K562 (cell line): ENCODE results near the gene PHLDB1. TPM values are rescaled to one million over a fixed set of nuclear protein-coding genes. Genes with fewer than 3 reads are reported as not detected.

Source experiments
- ASH1L ChIP-seq: fragments of 450-650 bp; IDR thresholded peaks from 2 replicates; pipeline ENCODE4 v1.6.1; 2018; ENCODE audit warnings: borderline replicate concordance, mild to moderate bottlenecking, low read depth; ENCODE audit not compliant: partially characterized antibody
- C11orf30 ChIP-seq: fragments of 450-650 bp; IDR thresholded peaks from 2 replicates; pipeline ENCODE4 v1.6.1; 2016; ENCODE audit warnings: low read depth, mild to moderate bottlenecking
- CBFA2T2 ChIP-seq: fragments of 450-650 bp; conservative IDR thresholded peaks from 2 replicates; pipeline ENCODE4 v1.6.1; 2017; ENCODE audit warnings: mild to moderate bottlenecking
- CBX3 ChIP-seq, 2 experiments: IDR thresholded peaks; 1 replicate in 1 of 2; 2 replicates in 1 of 2; pipeline ENCODE4 v1.6.1; 2012; ENCODE audit warnings: inconsistent platforms in 2 of 2, low read length in 2 of 2, borderline replicate concordance in 1 of 2, control low read depth in 1 of 2
- CHD1 ChIP-seq: fragments of 200-600 bp; sonication (generic); IDR thresholded peaks from one replicate; pipeline ENCODE4 v1.6.1; 2012; ENCODE audit warnings: mild to moderate bottlenecking, moderate library complexity, low read length, inconsistent platforms
- CLOCK ChIP-seq: fragments of 250-450 bp; sonication (Bioruptor Pico); IDR thresholded peaks from 2 replicates; pipeline ENCODE4 v1.4.0; 2020; ENCODE audit warnings: mild to moderate bottlenecking, moderate library complexity, borderline replicate concordance
- CXXC5 ChIP-seq: fragments of 250-450 bp; sonication (Bioruptor Pico); IDR thresholded peaks from 2 replicates; pipeline ENCODE4 v1.8.0; 2022; ENCODE audit warnings: inconsistent platforms, mild to moderate bottlenecking, moderate library complexity
- JUND ChIP-seq, 2 experiments: IDR thresholded peaks; 2 replicates in 1 of 2; 3 replicates in 1 of 2; pipeline ENCODE4 v1.6.1; 2011; ENCODE audit warnings: borderline replicate concordance in 2 of 2, low read depth in 2 of 2, low read length in 2 of 2, improper control_type of control experiment in 1 of 2, missing biosample characterization in 1 of 2, missing genetic modification characterization in 1 of 2, missing genetic modification reagents in 1 of 2
- NBN ChIP-seq: fragments of 450-650 bp; IDR thresholded peaks from 2 replicates; pipeline ENCODE4 v1.6.1; 2016; ENCODE audit warnings: low read depth, mild to moderate bottlenecking
- POLR2AphosphoS2 ChIP-seq: IDR thresholded peaks from 2 replicates; pipeline ENCODE4 v1.6.1; 2012; ENCODE audit warnings: low read length, improper control_type of control experiment
- RNF2 ChIP-seq: sonication (generic); IDR thresholded peaks from 2 replicates; pipeline ENCODE4 v1.6.1; 2016
- SAP30 ChIP-seq: fragments of 200-600 bp; sonication (generic); IDR thresholded peaks from 2 replicates; pipeline ENCODE4 v1.6.1; 2012; ENCODE audit warnings: borderline replicate concordance, low read depth, mild to moderate bottlenecking, moderate library complexity, low read length, control low read depth, inconsistent platforms; ENCODE audit not compliant: insufficient read depth, poor library complexity, severe bottlenecking
- SMAD1 ChIP-seq: fragments of 150-350 bp; IDR thresholded peaks from 2 replicates; pipeline ENCODE4 v1.6.1; 2014; ENCODE audit warnings: low read length, low read depth; ENCODE audit not compliant: partially characterized antibody
- TBL1XR1 ChIP-seq, 2 experiments: IDR thresholded peaks; 2 replicates each; pipeline ENCODE4 v1.6.1; 2012; ENCODE audit warnings: improper control_type of control experiment in 2 of 2, low read length in 2 of 2, mild to moderate bottlenecking in 1 of 2
- ZKSCAN8 ChIP-seq: fragments of 200-800 bp; sonication (Bioruptor generic); IDR thresholded peaks from 2 replicates; pipeline ENCODE4 v1.6.1; 2016; ENCODE audit warnings: missing genetic modification characterization, missing compliant biosample characterization
- ZNF395 ChIP-seq: fragments of 200-800 bp; sonication (Bioruptor generic); IDR thresholded peaks from 2 replicates; pipeline ENCODE4 v1.6.1; 2017; ENCODE audit warnings: missing genetic modification characterization, missing compliant biosample characterization
- ZNF764 ChIP-seq: fragments of 250-450 bp; sonication (Bioruptor Pico); IDR thresholded peaks from 2 replicates; pipeline ENCODE4 v1.4.0; 2020; ENCODE audit warnings: low read depth, mild to moderate bottlenecking, moderate library complexity
- ZNF830 ChIP-seq: fragments of 250-450 bp; sonication (Bioruptor Pico); IDR thresholded peaks from 2 replicates; pipeline ENCODE4 v1.5.0; 2021; ENCODE audit warnings: mild to moderate bottlenecking
- polyA plus RNA-seq, 8 experiments: library from polyadenylated mRNA; depleted of rRNA in 4 of 8; stranded (reverse) in 5 of 8; unstranded in 3 of 8; fragments of >200 nt; fragmentation: Nextera tagmentation in 2 of 8; fragmentation: Illumina TruSeq in 1 of 8; extraction: Ambion mirVana in 2 of 8; extraction: Trizol in 1 of 8; gene quantifications; 2 replicates each; pipeline versions ENCODE4 v1.2.1 to v1.2.3, GENCODE V29; 2011 to 2014; ENCODE audit warnings: inconsistent platforms in 1 of 8, missing spikeins in 1 of 8
- total RNA-seq, 7 experiments: library from RNA; depleted of rRNA in 6 of 7; stranded (reverse); fragments of >200 nt in 6 of 7; fragmentation: Illumina TruSeq in 2 of 7; extraction: Trizol in 2 of 7; gene quantifications; 2 replicates each; pipeline versions ENCODE4 v1.2.1 to v1.2.3, GENCODE V29; 2011 to 2021; ENCODE audit warnings: low replicate concordance in 1 of 7
- TF ChIP-seq, protein P1 (sequence below): fragments of 450-650 bp; IDR thresholded peaks from 2 replicates; pipeline ENCODE4 v1.6.1; 2016; ENCODE audit warnings: mild to moderate bottlenecking
- TF ChIP-seq, protein P2 (sequence below): fragments of 250-450 bp; sonication (Bioruptor Pico); IDR thresholded peaks from 2 replicates; pipeline ENCODE4 v1.4.0; 2020

PHLDB1 gene
- total and polyA plus RNA-seq, 9 of the 15 experiments (the other 6 are each of a cell fraction or from before 2014, with no cell fraction given) = 2.0 to 28.7 (median 16.2) TPM

- TF ChIP-seq, protein P1, sequence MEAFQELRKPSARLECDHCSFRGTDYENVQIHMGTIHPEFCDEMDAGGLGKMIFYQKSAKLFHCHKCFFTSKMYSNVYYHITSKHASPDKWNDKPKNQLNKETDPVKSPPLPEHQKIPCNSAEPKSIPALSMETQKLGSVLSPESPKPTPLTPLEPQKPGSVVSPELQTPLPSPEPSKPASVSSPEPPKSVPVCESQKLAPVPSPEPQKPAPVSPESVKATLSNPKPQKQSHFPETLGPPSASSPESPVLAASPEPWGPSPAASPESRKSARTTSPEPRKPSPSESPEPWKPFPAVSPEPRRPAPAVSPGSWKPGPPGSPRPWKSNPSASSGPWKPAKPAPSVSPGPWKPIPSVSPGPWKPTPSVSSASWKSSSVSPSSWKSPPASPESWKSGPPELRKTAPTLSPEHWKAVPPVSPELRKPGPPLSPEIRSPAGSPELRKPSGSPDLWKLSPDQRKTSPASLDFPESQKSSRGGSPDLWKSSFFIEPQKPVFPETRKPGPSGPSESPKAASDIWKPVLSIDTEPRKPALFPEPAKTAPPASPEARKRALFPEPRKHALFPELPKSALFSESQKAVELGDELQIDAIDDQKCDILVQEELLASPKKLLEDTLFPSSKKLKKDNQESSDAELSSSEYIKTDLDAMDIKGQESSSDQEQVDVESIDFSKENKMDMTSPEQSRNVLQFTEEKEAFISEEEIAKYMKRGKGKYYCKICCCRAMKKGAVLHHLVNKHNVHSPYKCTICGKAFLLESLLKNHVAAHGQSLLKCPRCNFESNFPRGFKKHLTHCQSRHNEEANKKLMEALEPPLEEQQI = no peak
- TF ChIP-seq, protein P2, sequence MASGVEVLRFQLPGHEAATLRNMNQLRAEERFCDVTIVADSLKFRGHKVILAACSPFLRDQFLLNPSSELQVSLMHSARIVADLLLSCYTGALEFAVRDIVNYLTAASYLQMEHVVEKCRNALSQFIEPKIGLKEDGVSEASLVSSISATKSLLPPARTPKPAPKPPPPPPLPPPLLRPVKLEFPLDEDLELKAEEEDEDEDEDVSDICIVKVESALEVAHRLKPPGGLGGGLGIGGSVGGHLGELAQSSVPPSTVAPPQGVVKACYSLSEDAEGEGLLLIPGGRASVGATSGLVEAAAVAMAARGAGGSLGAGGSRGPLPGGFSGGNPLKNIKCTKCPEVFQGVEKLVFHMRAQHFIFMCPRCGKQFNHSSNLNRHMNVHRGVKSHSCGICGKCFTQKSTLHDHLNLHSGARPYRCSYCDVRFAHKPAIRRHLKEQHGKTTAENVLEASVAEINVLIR = 0 out of 2 replicates have a peak, but pooled peaks have one; percentile 11
- peak; percentile 86 for TF ChIP-seq JUND (IDR thresholded peaks at IDR 0.05; ENCODE audit: borderline replicate concordance, low read depth, low read length)
- peak; percentile 83; the same call in 2 of the 3 replicates for TF ChIP-seq JUND (tag; IDR thresholded peaks at IDR 0.05; ENCODE audit: borderline replicate concordance, low read depth, low read length)
- 0 out of 2 replicates have a peak, but pooled peaks have one; percentile 60 for TF ChIP-seq ZNF395 (CRISPR knock-in tag)
- TF ChIP-seq SAP30 = no peak
- TF ChIP-seq CLOCK = no peak
- peak; percentile 85 for TF ChIP-seq CBFA2T2
- peak; percentile 96 for TF ChIP-seq C11orf30
- peak; percentile 38; the same call in 1 of the 2 replicates for TF ChIP-seq ZKSCAN8 (CRISPR knock-in tag)
- TF ChIP-seq POLR2AphosphoS2 = peak; percentile 79; the same call in 1 of the 2 replicates
- peak; percentile 42 for TF ChIP-seq SMAD1
- peak; percentile 39 for TF ChIP-seq CXXC5 (CRISPR knock-in tag)
- no peak for TF ChIP-seq ZNF830 (CRISPR knock-in tag)
- TF ChIP-seq NBN = no peak; the same call in 1 of the 2 replicates
- peak; percentile 25; the same call in 1 of the 2 replicates for TF ChIP-seq RNF2
- TF ChIP-seq CBX3 (IDR thresholded peaks at IDR 0.05; ENCODE audit: borderline replicate concordance in 1 of 2, low read length in 2 of 2) = peak in 1 of 2 experiments; percentile 80; a peak in 1 of 3 replicates
- TF ChIP-seq ASH1L = no peak
- no peak for TF ChIP-seq CHD1
- TF ChIP-seq ZNF764 = no peak
- peak in 1 of 2 experiments; percentile 78; a peak in 2 of 4 replicates for TF ChIP-seq TBL1XR1 (IDR thresholded peaks at IDR 0.05; ENCODE audit: low read length in 2 of 2)
Measured at GRCh38 chr11:118572981-118573550, 34.3 kb upstream of the PHLDB1 start (continued).
